ENCODE results near the gene TMBIM4.

Gene TMBIM4

GRCh38 chr12:66154776-66155175, 15.0 kb downstream of the TMBIM4 start:
- Histone ChIP-seq H3F3A (ENCODE audit: control insufficient read depth, insufficient read depth) (no peaks in the 10 kb centered on the region), H3K36me3 (ENCODE audit: control insufficient read depth, low read length) (peaks cover 24% of the 10 kb centered on the region), H4K20me1 (ENCODE audit: control insufficient read depth, insufficient read depth, low read depth, low read length) (no peaks in the 10 kb centered on the region), H3K27ac (ENCODE audit: low read depth, low read length) (no peak overlapping the region), H3K9me3 (ENCODE audit: control insufficient read depth, insufficient read depth, low read length) (no peaks in the 10 kb centered on the region), H3K79me2 (ENCODE audit: control insufficient read depth, low read length) (peaks cover 33% of the 10 kb centered on the region), H3K27me3 (ENCODE audit: control insufficient read depth, low read length) (no peaks in the 10 kb centered on the region), H3K9me2 (replicated peaks; ENCODE audit: control insufficient read depth, low read length) (no peaks in the 10 kb centered on the region), H3K4me3 (ENCODE audit: low read length) (no peak overlapping the region), H3K4me2 (ENCODE audit: low read length) (no peak overlapping the region), H3K4me1 (ENCODE audit: control insufficient read depth, low read length) (peaks cover 4% of the 10 kb centered on the region; the same call in 1 of the 2 replicates)
- no peak for TF ChIP-seq CTCF (IDR thresholded peaks at IDR 0.05; ENCODE audit: low read depth, low read length, poor library complexity, severe bottlenecking)
- no peak for TF ChIP-seq EZH2phosphoT487 (IDR thresholded peaks at IDR 0.05; ENCODE audit: borderline replicate concordance, low read length)

- H3K36me3 ChIP-seq (ENCODE audit: control insufficient read depth, low read length), result peaks cover 19% of the 10 kb centered on the region
- H3K27ac ChIP-seq (ENCODE audit: low read depth, low read length), result no peak overlapping the region
- no peak overlapping the region for H3K4me3 ChIP-seq (ENCODE audit: low read length)
- no peak for TF ChIP-seq CTCF (IDR thresholded peaks at IDR 0.05; ENCODE audit: low read depth, low read length, poor library complexity, severe bottlenecking)
- TF ChIP-seq EZH2phosphoT487 (IDR thresholded peaks at IDR 0.05; ENCODE audit: borderline replicate concordance, low read length), result no peak
- no peaks in the 10 kb centered on the region for H3K9me2 ChIP-seq (replicated peaks; ENCODE audit: control insufficient read depth, low read length)
- H3K4me1 ChIP-seq (ENCODE audit: control insufficient read depth, low read length), result peaks cover 4% of the 10 kb centered on the region; the same call in 1 of the 2 replicates
- H3K79me2 ChIP-seq (ENCODE audit: control insufficient read depth, low read length), result peaks cover 26% of the 10 kb centered on the region
- H3K9me3 ChIP-seq (ENCODE audit: control insufficient read depth, insufficient read depth, low read length), result no peaks in the 10 kb centered on the region
- H3F3A ChIP-seq (ENCODE audit: control insufficient read depth, insufficient read depth), result no peaks in the 10 kb centered on the region
- no peak overlapping the region for H3K4me2 ChIP-seq (ENCODE audit: low read length)
- H3K27me3 ChIP-seq (ENCODE audit: control insufficient read depth, low read length), result no peaks in the 10 kb centered on the region
- no peaks in the 10 kb centered on the region for H4K20me1 ChIP-seq (ENCODE audit: control insufficient read depth, insufficient read depth, low read depth, low read length)
Observed at GRCh38 chr12:66152732-66153131, 17.1 kb downstream of the TMBIM4 start.

- Histone ChIP-seq H3K9me3 (ENCODE audit: control insufficient read depth, insufficient read depth, low read length) (no peaks in the 10 kb centered on the region), H4K20me1 (ENCODE audit: control insufficient read depth, insufficient read depth, low read depth, low read length) (no peaks in the 10 kb centered on the region), H3F3A (ENCODE audit: control insufficient read depth, insufficient read depth) (no peaks in the 10 kb centered on the region), H3K4me1 (ENCODE audit: control insufficient read depth, low read length) (peaks cover 10% of the 10 kb centered on the region), H3K27me3 (ENCODE audit: control insufficient read depth, low read length) (no peaks in the 10 kb centered on the region), H3K9me2 (replicated peaks; ENCODE audit: control insufficient read depth, low read length) (no peaks in the 10 kb centered on the region), H3K4me2 (ENCODE audit: low read length) (no peak overlapping the region), H3K36me3 (ENCODE audit: control insufficient read depth, low read length) (peaks cover 33% of the 10 kb centered on the region), H3K79me2 (ENCODE audit: control insufficient read depth, low read length) (0 out of 2 replicates have a peak, but pooled peaks cover 4% of the 10 kb centered on the region), H3K27ac (ENCODE audit: low read depth, low read length) (no peak overlapping the region), H3K4me3 (ENCODE audit: low read length) (no peak overlapping the region)
- TF ChIP-seq EZH2phosphoT487 (IDR thresholded peaks at IDR 0.05; ENCODE audit: borderline replicate concordance, low read length) (no peak), CTCF (IDR thresholded peaks at IDR 0.05; ENCODE audit: low read depth, low read length, poor library complexity, severe bottlenecking) (no peak)
Observed at GRCh38 chr12:66149702-66150398, 19.9 kb downstream of the TMBIM4 start.

Measured in DOHH2 (cell line).